Kidney glomerular epithelial cell (primary cell): ENCODE results near the gene PSME1.

Experiments
- DNase-seq: peaks from one replicate; lab custom pipeline; 2025; lab: John Stamatoyannopoulos, UW

The PSME1 gene

DNA sequence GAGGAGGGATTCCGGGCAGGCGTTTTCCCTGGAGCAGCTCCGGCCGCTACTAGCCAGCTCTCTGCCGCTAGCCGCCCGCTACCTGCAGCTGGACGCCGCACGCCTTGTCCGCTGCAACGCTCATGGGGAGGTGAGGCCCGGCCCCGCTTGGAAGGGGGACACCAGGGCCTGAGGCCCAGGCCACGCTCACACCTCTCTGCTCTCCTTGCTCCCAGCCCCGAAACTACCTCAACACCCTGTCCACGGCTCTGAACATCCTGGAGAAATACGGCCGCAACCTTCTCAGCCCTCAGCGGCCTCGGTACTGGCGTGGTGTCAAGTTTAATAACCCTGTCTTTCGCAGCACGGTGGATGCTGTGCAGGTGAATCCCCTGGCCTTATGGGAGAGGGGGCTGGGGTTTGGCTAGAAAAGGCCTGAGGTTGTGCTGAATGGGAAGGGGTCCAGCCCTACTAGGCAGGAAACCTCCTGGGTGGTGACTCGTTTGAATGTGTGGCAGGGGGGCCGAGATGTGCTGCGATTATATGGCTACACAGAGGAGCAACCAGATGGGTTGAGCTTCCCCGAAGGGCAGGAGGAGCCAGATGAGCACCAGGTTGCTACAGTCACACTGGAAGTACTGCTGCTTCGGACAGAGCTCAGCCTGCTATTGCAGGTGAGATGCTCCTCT, 11.9 kb downstream of the PSME1 start:
- DNase-seq: no peak

GRCh38 chr14:24149302-24149969, 13.4 kb downstream of the PSME1 start:
- no peak for DNase-seq

- DNase-seq: no peak
These were observed 14.1 kb downstream of the PSME1 start for GRCh38 chr14:24150061-24150460.

GRCh38 chr14:24150567-24150966, 14.6 kb downstream of the PSME1 start:
- DNase-seq: no peak

GRCh38 chr14:24150993-24151392, 15.0 kb downstream of the PSME1 start:
- no peak for DNase-seq

DNA sequence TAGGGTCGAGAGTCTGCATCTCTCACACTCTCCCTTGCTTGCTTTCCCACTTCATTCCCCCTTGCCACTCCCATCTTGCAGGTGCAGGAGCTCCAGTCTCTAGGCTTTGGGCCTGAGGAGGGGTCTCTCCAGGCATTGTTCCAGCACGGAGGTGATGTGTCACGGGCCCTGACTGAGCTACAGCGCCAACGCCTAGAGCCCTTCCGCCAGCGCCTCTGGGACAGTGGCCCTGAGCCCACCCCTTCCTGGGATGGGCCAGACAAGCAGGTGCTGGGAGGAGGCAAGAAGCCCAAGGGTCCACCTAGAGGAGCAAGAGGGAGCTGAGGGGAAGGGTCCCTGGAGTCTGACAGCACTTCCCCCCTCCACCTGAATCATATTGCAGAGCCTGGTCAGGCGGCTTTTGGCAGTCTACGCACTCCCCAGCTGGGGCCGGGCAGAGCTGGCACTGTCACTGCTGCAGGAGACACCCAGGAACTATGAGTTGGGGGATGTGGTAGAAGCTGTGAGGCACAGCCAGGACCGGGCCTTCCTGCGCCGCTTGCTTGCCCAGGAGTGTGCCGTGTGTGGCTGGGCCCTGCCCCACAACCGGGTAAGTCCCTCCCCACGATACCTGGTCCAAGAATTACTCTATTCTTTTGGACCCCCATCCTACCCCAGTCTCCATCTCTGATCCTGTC, 15.5 kb downstream of the PSME1 start:
- no peak for DNase-seq

- DNase-seq: no peak
These were observed 19.1 kb downstream of the PSME1 start for GRCh38 chr14:24155100-24155499.

DNA sequence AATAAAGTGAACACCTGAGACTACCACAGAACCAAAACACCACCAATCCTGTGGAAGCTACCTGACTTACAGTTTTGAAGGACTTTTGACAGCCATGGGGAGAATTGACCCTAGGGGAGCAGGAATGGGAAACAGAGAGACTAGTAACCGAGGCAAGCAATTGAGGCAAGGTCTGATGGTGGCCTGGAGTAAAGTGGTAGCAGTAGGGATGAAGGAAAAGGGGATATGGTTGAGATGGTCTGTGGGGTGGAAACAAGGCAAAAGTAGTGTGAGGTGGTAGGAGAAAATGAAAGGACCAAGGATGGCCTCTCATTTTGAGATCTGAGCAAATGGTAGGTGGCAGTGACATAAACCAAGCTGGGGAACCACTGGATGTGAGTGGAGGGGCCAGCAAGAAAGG, 20.8 kb downstream of the PSME1 start:
- DNase-seq: no peak

GRCh38 chr14:24157331-24157730, 21.3 kb downstream of the PSME1 start:
- DNase-seq: no peak

GRCh38 chr14:24159777-24160498, 23.9 kb downstream of the PSME1 start:
- DNase-seq: no peak

- DNase-seq: no peak
These were observed 24.5 kb downstream of the PSME1 start for GRCh38 chr14:24160499-24160849.

GRCh38 chr14:24160850-24161804, 25.1 kb downstream of the PSME1 start, which contains the start of gene IRF9:
Gene IRF9, plus strand, starts transcription at chr14:24161265. Its CDS starts 880 bp downstream, at chr14:24162145.
- peak; percentile 96 for DNase-seq

DNA sequence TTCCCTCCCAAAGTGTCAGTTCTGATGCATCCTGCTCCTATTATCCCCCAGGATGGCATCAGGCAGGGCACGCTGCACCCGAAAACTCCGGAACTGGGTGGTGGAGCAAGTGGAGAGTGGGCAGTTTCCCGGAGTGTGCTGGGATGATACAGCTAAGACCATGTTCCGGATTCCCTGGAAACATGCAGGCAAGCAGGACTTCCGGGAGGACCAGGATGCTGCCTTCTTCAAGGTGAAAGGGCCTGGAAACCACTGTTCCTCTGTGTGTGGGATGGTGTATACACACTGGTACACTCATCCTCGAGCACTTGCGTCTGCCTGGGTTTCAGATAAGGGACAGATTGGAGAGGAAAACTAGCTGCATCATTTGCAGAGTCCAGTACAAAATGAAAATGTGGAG, 26.1 kb downstream of the PSME1 start:
- DNase-seq: no peak

DNA sequence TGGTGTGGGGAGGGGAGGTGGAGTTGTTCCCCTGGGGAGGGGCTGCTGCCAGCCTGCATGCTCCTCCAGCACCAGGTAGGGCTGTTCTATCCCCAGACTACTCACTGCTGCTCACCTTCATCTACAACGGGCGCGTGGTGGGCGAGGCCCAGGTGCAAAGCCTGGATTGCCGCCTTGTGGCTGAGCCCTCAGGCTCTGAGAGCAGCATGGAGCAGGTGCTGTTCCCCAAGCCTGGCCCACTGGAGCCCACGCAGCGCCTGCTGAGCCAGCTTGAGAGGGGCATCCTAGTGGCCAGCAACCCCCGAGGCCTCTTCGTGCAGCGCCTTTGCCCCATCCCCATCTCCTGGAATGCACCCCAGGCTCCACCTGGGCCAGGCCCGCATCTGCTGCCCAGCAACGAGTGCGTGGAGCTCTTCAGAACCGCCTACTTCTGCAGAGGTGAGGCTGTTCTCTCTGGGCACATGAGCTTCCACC, 28.6 kb downstream of the PSME1 start:
- DNase-seq: no peak

DNA sequence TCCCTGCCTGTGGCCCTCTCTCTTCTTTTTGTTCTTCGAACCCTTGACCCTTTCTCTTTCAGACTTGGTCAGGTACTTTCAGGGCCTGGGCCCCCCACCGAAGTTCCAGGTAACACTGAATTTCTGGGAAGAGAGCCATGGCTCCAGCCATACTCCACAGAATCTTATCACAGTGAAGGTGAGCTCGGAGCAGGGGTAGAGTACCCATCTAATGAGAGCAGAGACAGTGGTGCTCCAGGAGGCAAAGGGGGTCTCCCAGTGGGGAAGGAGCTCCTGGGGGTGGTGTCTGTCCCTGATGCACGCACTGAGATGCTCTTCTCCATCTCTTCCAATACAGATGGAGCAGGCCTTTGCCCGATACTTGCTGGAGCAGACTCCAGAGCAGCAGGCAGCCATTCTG, 29.8 kb downstream of the PSME1 start:
- DNase-seq: no peak

DNA sequence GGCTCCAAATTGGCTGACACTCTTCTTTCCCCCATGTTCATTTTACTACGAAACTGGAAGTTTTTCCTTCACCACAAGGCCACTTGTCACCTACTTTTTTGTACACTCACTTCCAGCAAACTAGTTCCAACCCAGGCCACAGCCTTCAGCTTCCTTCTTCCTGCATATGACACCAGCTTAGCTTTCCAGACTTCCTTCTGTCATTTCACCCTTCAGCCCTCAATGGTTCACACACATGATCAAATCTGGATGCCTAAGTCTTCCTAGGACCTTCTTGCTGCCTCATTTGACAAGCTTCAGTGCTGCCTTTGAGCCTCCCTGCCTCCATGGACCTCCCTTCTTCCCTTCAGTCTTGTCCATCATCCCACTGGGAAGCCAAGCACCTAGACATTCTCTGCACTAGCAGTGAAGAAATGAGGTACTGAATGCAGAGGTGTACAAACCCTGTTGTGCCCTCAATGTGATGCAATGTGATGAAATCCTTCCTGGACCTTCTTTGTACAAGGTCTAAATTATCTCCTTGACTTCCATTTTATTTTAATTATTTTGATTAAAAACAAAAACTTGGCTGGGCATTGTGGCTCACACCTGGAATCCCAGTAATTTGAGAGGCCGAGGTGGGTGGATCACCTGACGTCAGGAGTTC, 31.6 kb downstream of the PSME1 start:
- no peak for DNase-seq

DNA sequence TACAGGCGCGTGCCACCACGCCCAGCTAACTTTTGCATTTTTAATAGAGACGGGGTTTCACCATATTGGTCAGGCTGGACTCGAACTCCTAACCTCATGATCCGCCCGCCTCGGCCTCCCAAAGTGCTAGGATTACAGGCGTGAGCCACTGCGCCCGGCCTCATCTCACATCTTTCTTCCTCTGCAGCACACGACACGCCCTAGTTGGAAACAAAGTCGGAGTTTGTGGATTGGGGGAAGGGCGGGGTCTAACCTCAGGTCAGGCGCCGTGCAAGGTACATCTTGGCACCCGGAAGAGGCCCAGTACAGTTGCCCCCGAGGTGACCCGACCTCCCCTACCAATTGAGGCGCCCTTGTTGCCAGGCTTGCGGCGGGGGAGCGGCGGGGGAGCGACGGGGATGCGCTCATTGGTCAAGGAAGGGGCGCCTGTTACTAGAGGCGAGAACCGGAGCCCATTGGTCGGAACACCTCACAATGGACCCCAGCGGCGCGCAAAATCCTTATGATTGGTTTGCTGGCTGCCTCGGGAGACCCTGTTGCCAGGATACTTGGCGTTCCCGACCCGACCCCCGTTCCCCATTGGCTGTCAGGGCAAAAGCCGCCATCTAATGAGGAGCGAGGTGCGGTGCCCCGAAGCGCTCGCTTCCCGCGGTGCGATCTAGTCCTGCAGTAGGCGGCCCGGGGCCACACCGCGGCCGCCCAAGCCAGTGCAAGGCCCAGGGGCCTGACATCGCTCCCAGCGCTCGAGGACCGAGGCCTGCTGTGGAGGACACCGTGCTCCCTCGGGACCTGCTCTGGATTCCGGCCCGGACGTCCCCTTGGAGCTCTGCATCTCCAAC, 35.6 kb downstream of the PSME1 start, which contains the start of gene REC8:
REC8 (plus strand) TSS at position 659 of the 839 bp plus-strand sequence. CDS start 473 bp downstream, outside the sequence.
- DNase-seq: peak; percentile 75

- no peak for DNase-seq
These were observed 36.4 kb downstream of the PSME1 start for GRCh38 chr14:24172261-24172860.

DNA sequence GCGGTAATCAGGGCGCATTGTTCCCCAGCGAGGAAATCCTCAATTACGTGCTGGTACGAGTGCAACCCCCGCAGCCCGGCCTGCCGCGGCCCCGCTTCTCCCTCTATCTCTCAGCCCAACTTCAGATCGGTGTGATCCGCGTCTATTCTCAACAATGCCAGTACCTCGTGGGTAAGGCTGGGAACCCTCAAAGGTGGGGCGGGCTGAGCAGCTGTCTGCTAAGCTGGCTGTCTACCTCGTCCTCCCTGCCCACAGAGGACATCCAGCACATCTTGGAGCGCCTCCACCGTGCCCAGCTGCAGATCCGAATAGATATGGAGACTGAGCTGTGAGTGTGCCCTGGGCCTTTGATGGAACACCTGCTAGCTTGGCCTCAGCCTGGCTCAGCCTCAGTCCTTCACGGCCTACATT, 36.9 kb downstream of the PSME1 start:
- no peak for DNase-seq
